ENCODE data around the gene NUTF2. TPM values are rescaled to one million over a fixed set of nuclear protein-coding genes. Genes with fewer than 3 reads are reported as not detected.

The NUTF2 gene
- total and polyA plus RNA-seq, 2 of the 4 experiments (the other 2 are of a cell fraction), result 42.7 to 361 TPM

DNA sequence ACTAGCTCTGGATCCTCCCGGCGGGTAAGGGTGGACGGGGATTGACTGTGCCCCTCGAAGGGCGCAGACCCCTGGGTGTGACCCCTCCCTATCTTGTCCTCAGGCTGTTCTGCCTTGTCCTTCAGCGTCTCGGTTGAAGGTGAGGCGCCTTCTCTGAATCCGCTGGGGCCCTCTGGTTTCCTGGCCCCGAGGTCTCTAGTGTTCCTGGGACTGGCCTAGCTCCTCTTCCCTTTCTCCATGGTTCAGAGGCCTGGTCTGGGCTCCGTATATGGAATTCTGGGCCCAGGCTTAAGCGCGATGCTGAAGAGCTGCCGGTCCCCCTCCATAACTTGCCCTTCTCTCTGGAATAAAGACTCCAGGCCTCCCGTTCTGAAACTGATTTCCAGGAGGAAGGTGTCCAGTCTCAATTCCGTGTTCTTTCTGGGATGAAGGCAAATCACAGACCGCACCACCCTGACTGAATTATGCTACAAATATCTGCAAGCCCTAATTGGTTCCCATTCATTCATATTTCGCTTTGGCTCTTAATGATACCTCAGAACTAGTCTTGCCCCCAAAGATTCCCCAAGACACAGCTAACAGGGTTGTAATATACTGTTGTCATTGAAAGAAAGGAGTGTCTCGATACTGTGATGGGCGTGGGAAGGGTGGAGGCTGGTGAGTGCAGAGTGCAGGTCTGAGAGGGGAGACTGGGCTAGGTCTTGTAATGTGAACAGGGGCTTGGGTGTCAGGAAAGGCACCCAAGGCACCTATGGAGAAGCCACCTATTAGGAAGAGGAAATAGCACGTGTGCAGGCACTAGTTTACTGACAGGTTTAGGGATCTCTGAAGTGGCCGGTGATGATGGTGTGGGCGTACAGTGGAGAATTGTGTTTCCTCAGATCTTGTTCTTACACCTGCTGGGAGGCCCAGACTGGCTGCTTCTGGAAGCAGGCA is 27.0 kb downstream of the NUTF2 start:
- Histone ChIP-seq H3K79me1 (ENCODE audit: low read depth in 1 of 2, low read length in 2 of 2) (peaks cover 29 to 75% of the 10 kb centered on the region in 2 experiments), H3K23ac (ENCODE audit: low read depth, low read length) (peak overlapping the region; percentile 19), H3K4ac (ENCODE audit: low read depth, low read length) (peak overlapping the region; percentile 53), H3K4me3 (ENCODE audit: insufficient read depth, low read depth, low read length) (peak overlapping the region; percentile 89), H3K14ac (replicated peaks; ENCODE audit: low read depth, low read length) (peak overlapping the region; percentile 67), H4K8ac (ENCODE audit: low read depth in 2 of 2, low read length in 2 of 2) (peak overlapping the region; percentile 53 to 64; a peak in 3 of 4 replicates), H3K27me3 (ENCODE audit: control insufficient read depth, insufficient read depth, low read length) (no peaks in the 10 kb centered on the region), H2BK120ac (ENCODE audit: low read depth, low read length) (no peak overlapping the region), H3K27ac (ENCODE audit: insufficient read depth, low read length) (peak overlapping the region; percentile 82), H3K36me3 (ENCODE audit: control insufficient read depth, insufficient read depth, low read length) (peaks cover 51% of the 10 kb centered on the region), H2AK9ac (replicated peaks; ENCODE audit: low read depth, low read length, poor library complexity) (peak overlapping the region; percentile 84), H2AFZ (replicated peaks; ENCODE audit: low read length, poor library complexity) (peak overlapping the region; percentile 95), H3K4me1 (ENCODE audit: control insufficient read depth, insufficient read depth, low read length) (peaks cover 10% of the 10 kb centered on the region), H4K20me1 (ENCODE audit: insufficient read depth, low read length) (peaks cover 49% of the 10 kb centered on the region), H2BK15ac (ENCODE audit: low read depth, low read length) (no peak overlapping the region), H3K18ac (ENCODE audit: low read depth, low read length) (no peak overlapping the region; the same call in 1 of the 2 replicates), H4K5ac (ENCODE audit: low read depth, low read length) (peak overlapping the region; percentile 43; the same call in 1 of the 2 replicates), H3K9me3 (ENCODE audit: control insufficient read depth, insufficient read depth, low read length) (no peaks in the 10 kb centered on the region), H2BK5ac (ENCODE audit: low read depth, low read length, poor library complexity, severe bottlenecking) (peak overlapping the region; percentile 59), H3K56ac (ENCODE audit: extremely low read depth, insufficient read depth, low read length) (peak overlapping the region; percentile 80), H2AK5ac (ENCODE audit: low read depth, low read length) (peak overlapping the region; percentile 74), H3K9ac (ENCODE audit: low read depth, low read length) (peak overlapping the region; percentile 95), H2BK20ac (ENCODE audit: low read depth, low read length) (no peak overlapping the region), H3K9me1 (ENCODE audit: insufficient read depth, low read length) (peaks cover 18% of the 10 kb centered on the region), H3K4me2 (ENCODE audit: low read depth, low read length) (peak overlapping the region; percentile 95), H4K91ac (ENCODE audit: insufficient read depth, low read depth, low read length) (0 out of 2 replicates have a peak overlapping the region, but pooled peaks have one; percentile 24)
- CTCF ChIA-PET, result interaction anchor here (1.2 to 1.8 kb wide), 2 partner anchors 11 to 204 kb away, joined by 3 to 7 read pairs; partner anchors contain the start of gene NRN1L
- dilution Hi-C loops (cut with HindIII; ENCODE audit: low sequenced_read_pairs, unreplicated experiment), result no loop called here
- ATAC-seq (ENCODE audit: low read depth) (peak; percentile 40), DNase-seq (peak; percentile 7)
- POLR2A ChIA-PET (ENCODE audit: unreplicated experiment), result no interaction called here
- 30% methylated on average over 2 of the region's 23 CpGs; no CpG with 5 or more reads in 1 of the 2 experiments for WGBS, 2 experiments (ENCODE audit: extremely low coverage in 2 of 2, insufficient read length in 1 of 2)
- no TSS peak for BruUV-seq (replicated peaks)
- intact Hi-C loops (cut with micrococcal nuclease), result loop anchor here (2.0 kb wide), 1 partner anchor 27 kb away; the partner anchor contains the start of genes CENPT and NUTF2
- in situ Hi-C loops (cut with MboI; ENCODE audit: low sequenced_read_pairs), result no loop called here
- no peak for TF ChIP-seq CEBPB (IDR thresholded peaks at IDR 0.05; ENCODE audit: low read depth, low read length)
- no peak for TF ChIP-seq MAZ (IDR thresholded peaks at IDR 0.05; ENCODE audit: borderline replicate concordance, low read depth, low read length)
- TF ChIP-seq, protein P1, sequence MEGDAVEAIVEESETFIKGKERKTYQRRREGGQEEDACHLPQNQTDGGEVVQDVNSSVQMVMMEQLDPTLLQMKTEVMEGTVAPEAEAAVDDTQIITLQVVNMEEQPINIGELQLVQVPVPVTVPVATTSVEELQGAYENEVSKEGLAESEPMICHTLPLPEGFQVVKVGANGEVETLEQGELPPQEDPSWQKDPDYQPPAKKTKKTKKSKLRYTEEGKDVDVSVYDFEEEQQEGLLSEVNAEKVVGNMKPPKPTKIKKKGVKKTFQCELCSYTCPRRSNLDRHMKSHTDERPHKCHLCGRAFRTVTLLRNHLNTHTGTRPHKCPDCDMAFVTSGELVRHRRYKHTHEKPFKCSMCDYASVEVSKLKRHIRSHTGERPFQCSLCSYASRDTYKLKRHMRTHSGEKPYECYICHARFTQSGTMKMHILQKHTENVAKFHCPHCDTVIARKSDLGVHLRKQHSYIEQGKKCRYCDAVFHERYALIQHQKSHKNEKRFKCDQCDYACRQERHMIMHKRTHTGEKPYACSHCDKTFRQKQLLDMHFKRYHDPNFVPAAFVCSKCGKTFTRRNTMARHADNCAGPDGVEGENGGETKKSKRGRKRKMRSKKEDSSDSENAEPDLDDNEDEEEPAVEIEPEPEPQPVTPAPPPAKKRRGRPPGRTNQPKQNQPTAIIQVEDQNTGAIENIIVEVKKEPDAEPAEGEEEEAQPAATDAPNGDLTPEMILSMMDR (conservative IDR thresholded peaks at IDR 0.05; ENCODE audit: low read depth, low read length), result no peak
- TF ChIP-seq POLR2A (IDR thresholded peaks at IDR 0.05; ENCODE audit: low read depth, low read length), result no peak
- TF ChIP-seq, protein P2, sequence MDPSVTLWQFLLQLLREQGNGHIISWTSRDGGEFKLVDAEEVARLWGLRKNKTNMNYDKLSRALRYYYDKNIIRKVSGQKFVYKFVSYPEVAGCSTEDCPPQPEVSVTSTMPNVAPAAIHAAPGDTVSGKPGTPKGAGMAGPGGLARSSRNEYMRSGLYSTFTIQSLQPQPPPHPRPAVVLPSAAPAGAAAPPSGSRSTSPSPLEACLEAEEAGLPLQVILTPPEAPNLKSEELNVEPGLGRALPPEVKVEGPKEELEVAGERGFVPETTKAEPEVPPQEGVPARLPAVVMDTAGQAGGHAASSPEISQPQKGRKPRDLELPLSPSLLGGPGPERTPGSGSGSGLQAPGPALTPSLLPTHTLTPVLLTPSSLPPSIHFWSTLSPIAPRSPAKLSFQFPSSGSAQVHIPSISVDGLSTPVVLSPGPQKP (IDR thresholded peaks at IDR 0.05; ENCODE audit: borderline replicate concordance, low read depth, low read length), result no peak
- TF ChIP-seq RCOR1 (IDR thresholded peaks at IDR 0.05; ENCODE audit: insufficient replicate concordance, low read length), result no peak
- TF ChIP-seq CHD1 (IDR thresholded peaks at IDR 0.05; ENCODE audit: low read depth, low read length), result no peak
- no peak for TF ChIP-seq BHLHE40 (IDR thresholded peaks at IDR 0.05; ENCODE audit: low read depth, low read length)
- TF ChIP-seq, protein P3, sequence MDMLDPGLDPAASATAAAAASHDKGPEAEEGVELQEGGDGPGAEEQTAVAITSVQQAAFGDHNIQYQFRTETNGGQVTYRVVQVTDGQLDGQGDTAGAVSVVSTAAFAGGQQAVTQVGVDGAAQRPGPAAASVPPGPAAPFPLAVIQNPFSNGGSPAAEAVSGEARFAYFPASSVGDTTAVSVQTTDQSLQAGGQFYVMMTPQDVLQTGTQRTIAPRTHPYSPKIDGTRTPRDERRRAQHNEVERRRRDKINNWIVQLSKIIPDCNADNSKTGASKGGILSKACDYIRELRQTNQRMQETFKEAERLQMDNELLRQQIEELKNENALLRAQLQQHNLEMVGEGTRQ (IDR thresholded peaks at IDR 0.05; ENCODE audit: low read depth, low read length), result no peak
- TF ChIP-seq SMC3 (IDR thresholded peaks at IDR 0.05; ENCODE audit: low read depth, low read length), result no peak
- TF ChIP-seq RFX5 (IDR thresholded peaks at IDR 0.05; ENCODE audit: low read depth, low read length), result no peak
- no peak for TF ChIP-seq FOS (IDR thresholded peaks at IDR 0.05; ENCODE audit: low read depth, low read length)
- TF ChIP-seq NFE2L2 (IDR thresholded peaks at IDR 0.05; ENCODE audit: low read depth, low read length), result no peak
